DMS153 treated with DMSO at 0.1 percent for 48 hours (cell line): ENCODE results near the gene ALK.

Experiments used
- DNase-seq: peaks from one replicate; lab custom pipeline; 2025; ENCODE audit not compliant: unreplicated experiment; lab: John Stamatoyannopoulos, UW

The ALK gene

GRCh38 chr2:29186817-29187216, 734.6 kb downstream of the ALK start:
- DNase-seq: no peak

GRCh38 chr2:29184531-29184930, 736.9 kb downstream of the ALK start:
- DNase-seq: no peak

GRCh38 chr2:29182920-29183319, 738.5 kb downstream of the ALK start:
- DNase-seq: no peak

DNA sequence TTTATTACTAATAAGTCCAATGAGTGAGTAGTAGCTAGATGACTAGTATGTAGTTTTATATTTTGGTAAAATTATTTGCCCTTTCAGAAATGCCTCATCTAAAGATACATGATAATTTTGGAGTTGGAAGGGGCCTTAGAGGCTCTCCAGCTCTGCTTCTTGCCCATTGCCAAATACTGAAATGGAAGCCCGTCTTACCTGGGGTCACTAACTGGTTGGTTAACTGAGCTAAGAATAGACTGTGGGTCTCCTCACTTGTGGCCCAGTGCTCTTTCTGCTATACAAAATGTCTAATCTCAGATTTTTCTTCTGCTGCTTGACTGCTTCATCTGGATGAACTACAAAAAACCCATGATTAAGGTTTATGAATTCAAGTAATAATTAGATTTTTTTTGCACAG, 739.1 kb downstream of the ALK start:
- DNase-seq: no peak

GRCh38 chr2:29175338-29175737, 746.0 kb downstream of the ALK start:
- no peak for DNase-seq

DNA sequence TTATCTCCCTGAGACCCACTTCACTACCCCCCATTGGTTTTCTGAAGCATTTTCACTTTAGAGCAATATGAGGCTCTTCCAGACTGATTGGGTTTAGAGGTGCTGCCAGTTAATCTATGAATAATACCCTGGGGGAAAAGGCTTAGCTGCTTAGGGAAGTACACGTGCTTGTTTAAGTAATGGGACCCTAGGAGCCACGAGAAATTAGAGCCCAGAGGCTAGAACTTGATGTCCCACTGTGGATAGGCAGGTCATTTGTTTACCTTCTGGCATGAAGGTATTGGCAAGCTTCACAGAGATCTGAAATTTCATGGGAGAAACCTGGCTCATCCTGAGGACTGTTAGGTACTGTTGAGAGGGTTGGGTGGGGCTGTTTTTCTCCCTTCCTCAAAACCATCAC, 746.4 kb downstream of the ALK start:
- DNase-seq: no peak

- DNase-seq: no peak
Measured at GRCh38 chr2:29166242-29167039, 754.9 kb downstream of the ALK start.

GRCh38 chr2:29165362-29166241, 755.8 kb downstream of the ALK start:
- no peak for DNase-seq

DNA sequence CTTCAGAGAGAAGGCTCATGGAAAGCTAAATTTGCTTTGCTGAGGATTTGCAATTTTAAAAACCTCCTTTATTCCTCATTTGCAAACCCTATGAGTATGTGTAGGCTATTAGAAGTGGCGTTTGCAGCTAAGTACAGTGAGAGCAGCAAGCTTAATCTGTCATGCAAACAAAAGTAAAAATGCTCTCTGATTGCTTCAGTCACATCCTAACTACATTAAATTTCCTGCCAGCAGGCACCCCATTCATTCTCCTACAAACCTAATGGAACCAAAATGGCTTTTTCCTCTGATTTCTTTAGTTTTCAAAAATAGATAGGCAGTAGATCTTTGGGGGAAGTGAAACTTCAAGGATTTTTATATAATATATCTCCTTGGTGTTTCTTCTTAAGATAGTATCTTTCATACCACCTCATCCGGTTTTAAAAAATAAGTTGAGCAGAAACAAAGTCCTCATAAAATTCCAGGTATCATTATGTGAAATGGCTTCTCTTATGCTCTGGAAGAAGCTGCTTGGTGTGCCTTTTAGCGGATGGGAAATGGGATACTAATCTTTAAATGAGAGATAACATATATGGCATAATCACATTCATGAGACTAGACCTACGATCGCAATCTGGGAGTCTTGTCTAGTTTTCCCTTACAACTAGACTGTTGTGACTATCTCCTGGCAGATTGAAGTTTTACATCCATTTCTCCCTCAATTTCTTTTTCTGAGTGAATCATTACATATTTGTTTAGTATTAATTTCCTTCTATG, 757.1 kb downstream of the ALK start:
- no peak for DNase-seq

DNA sequence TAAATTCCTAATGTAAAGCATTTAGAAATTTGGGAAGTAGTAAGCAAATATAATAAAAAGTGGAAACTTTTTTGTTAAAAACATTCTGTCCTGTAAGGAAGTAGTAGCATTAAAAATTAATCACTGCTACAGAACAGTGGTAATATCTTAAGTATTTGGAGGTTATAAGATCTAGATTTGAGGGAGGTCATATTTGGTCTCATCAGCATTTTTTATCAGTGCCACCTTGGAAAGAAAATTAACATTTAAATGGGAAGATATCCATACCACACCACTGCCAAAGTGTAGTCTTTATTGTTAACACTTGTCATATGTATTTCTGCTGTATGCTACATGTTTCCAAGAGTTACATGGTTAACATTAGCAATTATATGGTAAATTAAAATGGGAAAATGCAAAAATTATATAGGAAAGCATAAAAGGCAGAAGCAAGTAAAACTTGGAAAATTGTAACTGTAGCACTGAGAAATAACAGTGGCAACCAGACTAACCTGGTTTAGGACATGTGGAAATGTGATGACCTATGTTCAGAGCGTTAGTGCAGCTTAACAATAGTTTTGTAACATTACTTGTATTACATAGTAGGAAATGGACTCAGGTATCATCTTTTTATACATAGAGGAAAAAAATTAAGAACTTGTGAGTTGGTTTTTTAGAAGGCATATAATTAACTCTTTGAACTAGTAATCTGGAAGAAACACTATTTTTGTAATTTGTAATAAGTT, 759.0 kb downstream of the ALK start:
- DNase-seq: no peak

GRCh38 chr2:29160184-29160583, 761.2 kb downstream of the ALK start:
- DNase-seq: no peak

- no peak for DNase-seq
Measured at GRCh38 chr2:29159125-29159524, 762.3 kb downstream of the ALK start.

GRCh38 chr2:29157131-29157530, 764.3 kb downstream of the ALK start:
- DNase-seq: no peak

GRCh38 chr2:29155578-29155977, 765.8 kb downstream of the ALK start:
- DNase-seq: no peak

- no peak for DNase-seq
Measured at GRCh38 chr2:29154610-29155009, 766.8 kb downstream of the ALK start.

DNA sequence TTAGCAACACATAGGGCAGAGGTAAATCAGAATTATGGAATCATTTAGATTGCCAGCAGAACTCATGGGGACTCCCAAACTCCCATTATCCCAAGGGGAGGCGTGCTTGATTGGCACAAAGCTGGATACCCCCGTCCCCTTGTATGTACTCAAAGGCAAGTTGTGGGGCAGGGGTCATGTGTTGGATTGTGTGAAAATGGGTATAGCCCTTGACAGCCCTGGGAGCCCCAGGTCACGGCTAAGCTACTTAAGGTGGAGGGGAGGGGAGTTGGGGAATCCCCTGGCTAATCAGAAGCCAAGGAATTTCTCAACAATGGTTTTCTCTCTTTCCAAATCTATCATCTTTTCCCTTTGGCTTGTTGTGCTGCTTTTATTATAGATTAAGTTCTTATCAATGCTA, 773.4 kb downstream of the ALK start:
- no peak for DNase-seq

DNA sequence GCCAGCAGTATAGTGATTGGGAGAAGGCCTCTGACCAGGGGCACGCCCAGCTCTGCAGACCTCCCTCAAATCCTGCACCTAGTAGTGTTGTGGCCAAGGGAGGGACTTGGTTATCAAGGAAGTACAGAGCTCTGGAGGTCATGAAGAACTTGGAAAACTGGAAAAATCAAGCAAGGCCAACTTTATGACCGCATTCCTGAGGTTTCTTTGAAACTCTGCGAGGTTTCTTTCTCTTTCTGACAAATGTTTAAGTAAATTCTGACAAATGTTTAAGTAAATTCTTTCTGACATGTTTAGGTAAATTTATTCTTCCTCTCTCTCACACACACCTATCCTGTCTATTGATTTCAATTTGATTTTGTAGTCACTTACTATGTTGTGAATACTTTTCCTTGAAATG, 775.2 kb downstream of the ALK start:
- no peak for DNase-seq

GRCh38 chr2:29143657-29144056, 777.7 kb downstream of the ALK start:
- DNase-seq: no peak
